HG03521 (cell line): ENCODE measurements around the gene ITGA2B.
A peak's percentile ranks its signal among the peaks of the same experiment; 100 is the strongest.
"Not testable (repeated sequence)": the region's sequence is repeated elsewhere in the genome, so short reads cannot be mapped to it uniquely, and the experiment has no call there.

ENCODE experiments used
- ATAC-seq: cut with Tn5 transposase; IDR thresholded peaks from one replicate; pipeline ENCODE4 v1.9.1; 2021; ENCODE audit warnings: mild to moderate bottlenecking, moderate library complexity; ENCODE audit not compliant: unreplicated experiment

The ITGA2B gene

DNA sequence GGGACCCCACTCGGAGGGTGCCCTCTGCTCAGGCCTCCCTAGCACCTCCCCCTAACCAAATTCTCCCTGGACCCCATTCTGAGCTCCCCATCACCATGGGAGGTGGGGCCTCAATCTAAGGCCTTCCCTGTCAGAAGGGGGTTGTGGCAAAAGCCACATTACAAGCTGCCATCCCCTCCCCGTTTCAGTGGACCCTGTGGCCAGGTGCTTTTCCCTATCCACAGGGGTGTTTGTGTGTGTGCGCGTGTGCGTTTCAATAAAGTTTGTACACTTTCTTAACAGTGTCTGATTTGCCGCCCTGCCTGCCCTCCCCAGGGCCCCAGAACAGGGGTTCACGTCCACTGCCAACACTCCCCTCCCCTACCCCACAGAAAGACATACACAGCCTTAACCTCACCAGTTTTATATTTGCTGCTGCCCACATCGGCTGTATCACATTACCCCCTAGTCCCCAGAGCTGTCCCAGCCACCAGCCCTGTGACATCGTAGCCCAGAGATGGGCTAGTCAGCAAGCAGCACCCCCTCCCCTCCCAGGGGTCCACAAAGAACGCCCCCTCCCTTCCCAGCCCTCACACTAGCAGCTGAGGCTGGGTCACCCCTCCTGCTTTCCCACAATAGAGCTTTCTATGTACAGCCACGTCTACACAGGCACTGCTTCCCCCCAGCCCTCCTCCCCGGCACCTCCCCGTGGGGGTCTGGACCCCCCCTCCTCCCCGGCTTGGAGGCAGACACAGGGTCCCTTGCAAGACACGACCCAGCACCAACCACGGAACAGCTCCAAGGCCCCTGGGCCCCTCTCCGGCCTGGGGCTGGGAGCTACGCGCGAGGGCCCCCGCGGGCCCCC, 36.4 kb downstream of the ITGA2B start:
- no peak for ATAC-seq

DNA sequence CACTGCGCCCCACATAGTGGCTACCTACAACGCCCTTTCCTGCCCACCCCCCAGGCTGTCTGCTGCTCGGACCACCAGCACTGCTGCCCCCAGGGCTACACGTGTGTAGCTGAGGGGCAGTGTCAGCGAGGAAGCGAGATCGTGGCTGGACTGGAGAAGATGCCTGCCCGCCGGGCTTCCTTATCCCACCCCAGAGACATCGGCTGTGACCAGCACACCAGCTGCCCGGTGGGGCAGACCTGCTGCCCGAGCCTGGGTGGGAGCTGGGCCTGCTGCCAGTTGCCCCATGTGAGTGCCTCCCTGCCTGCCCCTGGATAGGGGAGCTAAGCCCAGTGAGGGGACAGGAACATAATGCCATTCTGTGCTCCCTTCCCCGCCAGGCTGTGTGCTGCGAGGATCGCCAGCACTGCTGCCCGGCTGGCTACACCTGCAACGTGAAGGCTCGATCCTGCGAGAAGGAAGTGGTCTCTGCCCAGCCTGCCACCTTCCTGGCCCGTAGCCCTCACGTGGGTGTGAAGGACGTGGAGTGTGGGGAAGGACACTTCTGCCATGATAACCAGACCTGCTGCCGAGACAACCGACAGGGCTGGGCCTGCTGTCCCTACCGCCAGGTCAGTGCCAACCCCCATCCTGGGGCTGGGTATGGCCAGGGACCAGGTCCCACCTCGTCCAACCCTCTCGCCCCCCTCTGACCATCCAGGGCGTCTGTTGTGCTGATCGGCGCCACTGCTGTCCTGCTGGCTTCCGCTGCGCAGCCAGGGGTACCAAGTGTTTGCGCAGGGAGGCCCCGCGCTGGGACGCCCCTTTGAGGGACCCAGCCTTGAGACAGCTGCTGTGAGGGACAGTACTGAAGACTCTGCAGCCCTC, 37.3 kb downstream of the ITGA2B start:
- no peak for ATAC-seq

DNA sequence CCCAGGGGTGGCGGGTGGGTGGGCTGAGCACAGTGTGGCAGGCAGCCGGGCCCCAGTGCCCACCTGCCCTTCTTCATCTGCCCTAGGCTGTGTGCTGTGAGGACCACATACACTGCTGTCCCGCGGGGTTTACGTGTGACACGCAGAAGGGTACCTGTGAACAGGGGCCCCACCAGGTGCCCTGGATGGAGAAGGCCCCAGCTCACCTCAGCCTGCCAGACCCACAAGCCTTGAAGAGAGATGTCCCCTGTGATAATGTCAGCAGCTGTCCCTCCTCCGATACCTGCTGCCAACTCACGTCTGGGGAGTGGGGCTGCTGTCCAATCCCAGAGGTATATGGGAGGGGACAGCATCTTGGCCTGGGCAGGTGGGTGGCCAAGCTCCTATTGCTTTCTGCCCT, 38.0 kb downstream of the ITGA2B start:
- no peak for ATAC-seq

DNA sequence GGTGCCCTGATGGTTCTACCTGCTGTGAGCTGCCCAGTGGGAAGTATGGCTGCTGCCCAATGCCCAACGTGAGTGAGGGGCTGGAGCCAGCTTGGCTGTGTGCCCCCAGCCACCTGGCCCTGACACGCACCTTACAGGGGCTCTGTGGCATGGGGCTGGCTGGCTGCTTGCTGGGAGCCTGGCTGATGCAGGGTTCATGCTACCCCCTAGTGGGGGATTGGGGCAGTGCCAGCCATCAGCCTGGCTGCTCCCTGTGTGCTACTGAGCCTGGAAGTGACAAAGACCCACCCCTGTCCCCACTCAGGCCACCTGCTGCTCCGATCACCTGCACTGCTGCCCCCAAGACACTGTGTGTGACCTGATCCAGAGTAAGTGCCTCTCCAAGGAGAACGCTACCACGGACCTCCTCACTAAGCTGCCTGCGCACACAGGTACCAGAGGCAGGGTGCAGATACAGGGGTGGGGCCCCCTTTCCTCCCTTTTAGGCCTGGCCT, 38.7 kb downstream of the ITGA2B start:
- ATAC-seq: no peak

DNA sequence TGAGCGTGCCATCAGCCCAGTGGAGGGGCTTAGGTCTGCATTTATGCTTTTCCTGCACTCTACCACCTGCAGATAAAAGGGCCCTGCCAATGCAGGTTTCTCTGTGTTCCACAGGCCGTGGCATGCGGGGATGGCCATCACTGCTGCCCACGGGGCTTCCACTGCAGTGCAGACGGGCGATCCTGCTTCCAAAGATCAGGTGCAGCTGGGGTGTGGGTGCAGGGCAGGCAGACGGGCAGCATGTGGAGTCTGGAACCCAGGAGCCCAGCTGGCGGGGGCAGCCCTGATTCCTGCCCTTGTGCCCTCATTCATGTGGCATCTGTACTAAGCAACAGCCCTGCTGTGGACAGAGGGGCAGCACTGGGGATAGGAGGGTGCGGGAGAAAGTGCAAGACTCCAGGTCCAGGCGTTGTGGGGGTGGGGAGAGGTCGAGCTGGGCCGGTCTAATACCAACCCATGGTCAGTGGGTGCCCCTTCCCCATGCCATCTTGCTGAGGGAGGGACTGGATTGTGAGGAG, 39.8 kb downstream of the ITGA2B start:
- no peak for ATAC-seq

DNA sequence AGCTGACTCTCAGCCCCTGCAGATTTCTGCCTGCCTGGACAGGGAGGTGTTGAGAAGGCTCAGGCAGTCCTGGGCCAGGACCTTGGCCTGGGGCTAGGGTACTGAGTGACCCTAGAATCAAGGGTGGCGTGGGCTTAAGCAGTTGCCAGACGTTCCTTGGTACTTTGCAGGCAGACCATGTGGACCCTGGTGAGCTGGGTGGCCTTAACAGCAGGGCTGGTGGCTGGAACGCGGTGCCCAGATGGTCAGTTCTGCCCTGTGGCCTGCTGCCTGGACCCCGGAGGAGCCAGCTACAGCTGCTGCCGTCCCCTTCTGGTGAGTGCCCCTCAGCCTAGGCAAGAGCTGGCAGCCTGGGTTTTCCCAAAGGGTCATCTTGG, 40.5 kb downstream of the ITGA2B start:
- no peak for ATAC-seq

DNA sequence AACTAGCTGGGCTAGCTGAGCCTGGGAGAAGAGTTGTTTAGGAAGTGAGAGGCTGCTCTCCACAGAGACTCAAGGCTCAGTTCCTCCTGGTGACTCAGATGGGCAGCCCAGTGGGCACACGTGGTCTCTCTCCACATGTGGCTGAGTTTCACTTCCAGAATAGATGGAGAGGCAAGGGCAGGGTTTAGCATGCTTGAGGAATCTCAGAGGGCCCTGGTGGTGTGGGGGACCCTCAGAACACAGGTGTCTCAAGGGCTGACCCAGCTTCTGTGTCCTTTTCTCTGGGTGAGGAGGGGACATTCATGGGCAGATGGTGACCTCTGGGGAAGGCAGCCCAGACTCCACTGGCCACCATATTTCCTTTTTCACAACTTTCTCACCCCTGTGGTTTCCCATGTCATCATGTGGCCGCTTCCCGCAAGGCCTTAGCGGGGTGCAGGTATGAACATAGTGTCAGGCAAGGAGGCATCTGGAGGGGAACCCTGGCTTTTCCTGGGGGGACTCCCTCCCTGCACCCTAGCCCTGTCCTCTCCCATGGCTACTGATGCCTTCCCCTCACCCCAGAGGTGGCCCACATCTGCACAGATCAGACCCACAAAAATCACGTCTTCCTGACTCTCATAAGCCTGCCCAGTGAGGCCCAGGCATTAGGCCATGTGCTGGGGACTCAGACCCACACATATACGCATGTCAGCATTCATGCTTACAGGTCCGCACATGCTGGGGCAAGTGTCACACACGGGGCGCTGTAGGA, 41.0 kb downstream of the ITGA2B start:
- no peak for ATAC-seq

DNA sequence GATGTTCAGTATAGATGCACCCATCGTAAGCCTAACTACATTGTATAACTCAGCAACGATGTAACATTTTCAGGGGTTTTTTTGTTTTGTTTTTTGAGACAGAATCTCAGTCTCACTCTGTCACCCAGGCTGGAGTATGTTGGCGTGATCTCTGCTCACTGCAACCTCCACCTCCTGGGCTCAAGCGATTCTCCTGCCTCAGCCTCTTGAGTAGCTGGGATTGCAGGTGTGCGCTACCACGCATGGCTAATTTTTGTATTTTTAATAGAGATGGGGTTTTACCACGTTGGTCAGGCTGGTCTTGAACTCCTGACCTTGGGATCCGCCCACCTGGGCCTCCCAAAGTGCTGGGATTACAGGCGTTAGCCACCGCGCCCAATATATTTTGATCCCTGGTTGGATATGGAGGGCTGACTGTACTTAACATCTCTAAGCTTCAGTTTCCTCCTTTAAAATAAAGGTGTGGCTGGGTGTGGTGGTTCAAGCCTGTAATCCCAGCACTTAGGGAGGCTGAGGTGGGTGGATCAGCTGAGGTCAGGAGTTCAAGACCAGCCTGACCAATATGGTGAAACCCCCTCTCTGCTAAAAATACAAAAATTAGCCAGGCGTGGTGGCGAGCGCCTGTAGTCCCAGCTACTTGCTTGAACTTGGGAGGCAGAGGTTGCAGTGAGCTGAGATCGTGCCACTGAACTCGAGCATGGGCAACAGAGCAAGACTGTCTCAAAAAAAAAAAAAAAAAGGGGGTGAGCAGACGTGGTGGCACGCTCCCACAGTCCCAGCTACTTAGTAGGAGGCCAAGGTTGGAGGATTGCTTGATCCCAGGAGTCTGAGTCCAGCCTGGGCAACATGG, 42.0 kb downstream of the ITGA2B start:
- ATAC-seq: not testable (repeated sequence)

DNA sequence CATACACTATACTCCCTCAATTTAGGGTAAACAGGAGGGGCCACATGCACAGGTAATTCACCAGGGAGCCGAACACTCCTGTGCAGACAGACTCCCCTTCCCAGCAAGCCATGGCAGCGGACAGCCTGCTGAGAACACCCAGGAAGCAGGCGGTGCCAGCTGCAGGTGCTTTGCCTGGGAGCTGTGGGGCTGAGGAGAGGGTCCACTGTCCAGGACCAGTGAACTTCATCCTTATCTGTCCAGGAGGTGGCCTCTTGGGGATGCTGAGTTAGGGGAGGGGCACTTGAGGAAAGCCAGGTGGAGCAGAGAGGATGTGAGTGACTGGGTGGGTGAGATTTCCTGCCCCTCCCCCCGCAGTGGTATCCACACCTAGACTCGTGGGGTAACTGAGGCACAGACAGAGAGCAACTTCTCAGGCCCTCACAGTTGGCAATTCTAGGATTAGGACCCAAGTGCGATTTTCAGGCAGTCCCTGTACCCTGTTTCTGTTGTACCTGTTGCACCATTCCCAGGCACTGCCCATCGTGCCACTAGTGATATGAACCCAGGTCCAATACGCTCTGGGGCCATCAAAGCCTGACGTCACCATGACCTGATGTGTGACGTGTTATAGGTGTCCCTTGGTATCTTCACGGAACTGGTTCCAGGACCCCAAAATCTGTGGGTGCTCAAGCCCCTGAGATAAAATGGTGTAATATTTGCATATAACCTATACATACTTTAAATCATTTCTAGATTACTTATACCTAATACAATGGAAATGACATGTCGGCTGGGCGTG, 43.2 kb downstream of the ITGA2B start:
- ATAC-seq: no peak

DNA sequence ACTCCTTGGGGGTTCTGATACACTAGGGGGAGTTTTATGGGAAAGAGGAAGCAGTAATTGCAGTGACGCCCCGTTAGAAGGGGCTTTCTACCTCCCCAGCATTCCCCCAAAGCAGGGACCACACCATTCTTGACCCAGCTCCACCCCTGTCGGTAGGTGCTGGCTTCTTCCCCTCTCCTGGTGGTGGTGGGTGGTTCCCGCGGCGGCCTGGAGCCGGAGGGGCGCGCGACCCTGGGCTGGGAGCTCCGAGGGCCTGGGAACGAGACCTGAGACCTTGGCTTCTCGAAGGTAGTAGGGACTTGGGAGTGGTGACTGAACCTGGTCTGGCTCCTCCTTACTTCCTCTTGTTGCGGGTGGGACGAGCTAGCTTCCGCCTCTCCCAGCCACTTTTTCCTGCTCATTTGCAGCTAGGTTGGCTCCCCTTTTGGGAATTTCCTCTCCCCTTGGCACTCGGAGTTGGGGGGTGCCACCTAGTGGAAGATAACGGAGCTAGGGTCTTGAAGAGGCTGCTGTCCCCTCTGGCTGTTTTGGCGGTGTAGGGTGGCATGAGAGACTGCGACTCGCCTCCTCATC, 43.9 kb downstream of the ITGA2B start:
- ATAC-seq: peak; percentile 7

DNA sequence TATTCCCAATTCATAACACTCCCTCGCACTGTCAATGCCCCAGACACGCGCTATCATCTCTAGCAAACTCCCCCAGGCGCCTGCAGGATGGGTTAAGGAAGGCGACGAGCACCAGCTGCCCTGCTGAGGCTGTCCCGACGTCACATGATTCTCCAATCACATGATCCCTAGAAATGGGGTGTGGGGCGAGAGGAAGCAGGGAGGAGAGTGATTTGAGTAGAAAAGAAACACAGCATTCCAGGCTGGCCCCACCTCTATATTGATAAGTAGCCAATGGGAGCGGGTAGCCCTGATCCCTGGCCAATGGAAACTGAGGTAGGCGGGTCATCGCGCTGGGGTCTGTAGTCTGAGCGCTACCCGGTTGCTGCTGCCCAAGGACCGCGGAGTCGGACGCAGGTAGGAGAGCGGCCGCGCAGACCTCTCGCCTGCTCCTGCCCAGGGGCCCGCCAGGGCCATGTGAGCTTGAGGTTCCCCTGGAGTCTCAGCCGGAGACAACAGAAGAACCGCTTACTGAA, 44.5 kb downstream of the ITGA2B start, which contains the start of gene GRN:
Gene GRN, plus strand, starts transcription at position 364 of the 515 bp plus-strand sequence. CDS start 3,863 bp downstream, outside the sequence.
- peak; percentile 66 for ATAC-seq

DNA sequence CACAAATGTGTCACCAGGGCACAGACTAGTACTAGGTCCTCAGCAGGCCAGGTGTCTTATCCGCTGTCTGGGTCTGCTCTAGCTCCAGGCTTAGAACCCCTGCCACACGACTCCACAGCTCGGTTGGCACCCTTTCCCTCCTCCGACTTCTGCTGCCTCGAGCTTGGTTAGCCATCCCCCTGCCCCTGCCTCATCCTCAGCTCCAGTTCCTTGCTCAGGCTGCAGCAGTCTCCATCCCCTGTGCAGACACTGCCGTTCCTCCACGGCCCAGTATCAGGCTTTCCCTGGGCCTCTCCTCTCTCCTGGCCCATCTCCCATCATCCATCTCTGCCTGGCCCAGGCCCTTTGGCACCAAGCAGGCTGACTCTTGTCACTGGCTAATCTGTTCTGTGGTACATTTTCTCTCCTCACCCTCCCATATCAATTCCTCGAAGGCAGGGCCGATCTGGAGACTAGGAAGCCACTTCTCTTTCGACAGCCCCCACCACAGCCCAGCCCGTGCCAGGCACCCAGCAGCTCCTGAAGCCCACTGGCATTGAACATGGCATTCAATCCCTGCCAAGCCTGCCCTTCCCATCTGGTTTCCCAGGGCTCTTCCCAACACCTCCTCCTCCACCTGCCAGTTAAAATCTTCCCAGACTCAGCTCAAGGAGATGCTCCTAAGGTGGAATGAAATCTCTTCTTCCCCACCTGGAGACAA, 45.8 kb downstream of the ITGA2B start:
- no peak for ATAC-seq

DNA sequence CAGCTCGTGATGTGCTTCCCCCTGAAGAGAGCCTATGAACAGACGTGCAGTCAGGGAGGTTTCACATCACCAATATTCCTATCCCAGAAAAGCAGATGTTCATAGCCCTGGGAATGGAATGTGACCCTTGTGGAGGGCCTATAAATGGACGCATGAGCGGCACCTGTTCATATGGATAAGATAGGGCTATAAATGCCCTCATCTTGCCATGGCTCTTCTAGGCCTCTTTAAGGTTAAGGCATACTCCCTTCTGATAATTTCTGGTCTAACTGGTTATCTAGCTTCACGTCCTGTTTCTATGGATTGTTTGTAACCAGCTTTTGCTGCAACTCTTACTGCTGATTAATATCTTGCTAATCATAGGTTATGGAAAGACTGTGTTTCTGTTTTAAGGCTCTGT, 48.9 kb downstream of the ITGA2B start:
- ATAC-seq: not testable (repeated sequence)

DNA sequence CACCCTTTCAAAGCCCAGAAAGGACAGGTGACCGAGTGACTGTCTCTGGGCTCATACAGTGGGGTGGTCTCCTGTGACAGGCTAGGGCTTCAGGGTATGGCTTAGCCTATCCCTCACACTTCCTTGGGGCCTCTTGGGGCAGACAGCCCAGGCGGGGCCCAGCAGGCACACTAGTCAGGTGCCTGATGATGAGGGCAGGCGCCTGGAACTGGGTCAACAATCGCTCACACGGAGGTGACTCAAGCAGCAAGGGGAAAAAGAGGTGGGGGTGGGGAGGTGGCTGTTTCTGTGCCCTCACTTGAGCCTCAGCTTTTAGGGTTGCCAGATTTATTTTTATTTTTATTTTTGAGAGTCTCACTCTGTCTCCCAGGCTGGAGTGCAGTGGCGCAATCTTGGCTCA, 50.7 kb downstream of the ITGA2B start:
- ATAC-seq: no peak

DNA sequence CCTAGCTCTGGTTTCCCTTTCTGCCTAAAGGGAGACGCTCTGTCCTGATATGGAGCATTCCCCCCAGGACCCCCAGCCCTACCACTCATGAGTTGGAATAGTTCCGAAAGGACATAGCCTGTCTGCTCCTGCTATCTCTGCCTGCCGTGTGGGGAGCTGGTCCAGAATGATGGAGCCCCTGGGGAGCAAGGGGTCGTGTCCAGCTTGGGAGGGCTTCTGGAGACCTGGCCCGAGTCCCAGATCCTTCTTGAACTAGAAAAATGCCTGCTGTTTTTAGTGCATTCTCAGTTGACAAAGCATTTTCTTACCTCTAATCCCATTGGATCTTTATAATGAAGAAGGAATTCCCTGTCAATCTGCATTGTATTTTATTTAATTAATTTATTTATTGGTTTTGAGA, 53.5 kb downstream of the ITGA2B start:
- no peak for ATAC-seq

DNA sequence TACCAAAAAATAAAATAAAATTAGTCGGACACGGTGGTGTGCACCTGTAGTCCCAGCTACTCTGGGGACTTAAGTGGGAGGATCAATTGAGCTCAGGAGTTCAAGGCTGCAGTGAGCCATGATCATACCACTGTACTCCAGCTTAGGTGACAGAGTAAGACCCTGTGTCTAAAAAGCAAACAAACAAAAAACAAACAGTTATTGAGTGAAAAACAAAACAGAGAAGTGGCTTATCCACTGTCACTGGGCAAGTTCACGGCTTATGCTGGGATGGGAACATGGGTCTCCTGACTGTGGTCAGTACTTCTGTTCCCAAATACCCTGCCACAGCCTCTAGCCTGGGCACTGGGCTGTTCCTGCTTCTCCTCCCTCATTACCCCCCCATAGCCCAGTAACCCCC, 53.9 kb downstream of the ITGA2B start:
- no peak for ATAC-seq

DNA sequence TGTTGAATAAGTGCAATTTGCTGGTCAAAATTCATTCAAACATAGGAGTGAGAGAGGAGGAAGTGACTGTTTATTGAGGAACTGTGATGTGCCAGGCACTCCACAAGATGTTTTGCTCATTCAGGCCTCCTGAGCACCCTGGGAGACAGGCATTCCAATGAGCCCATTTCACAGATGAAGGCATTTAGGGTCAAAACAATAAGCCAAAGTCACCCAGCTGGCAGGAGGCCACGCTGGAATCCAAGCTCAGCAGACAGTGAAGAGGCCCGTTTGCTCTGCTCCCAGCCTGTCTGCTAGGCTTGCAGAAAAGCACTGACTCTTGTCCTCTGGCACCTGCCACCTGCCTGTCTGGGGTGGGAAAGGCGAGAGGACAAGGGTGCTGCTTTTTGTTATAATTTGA, 54.7 kb downstream of the ITGA2B start:
- ATAC-seq: no peak

DNA sequence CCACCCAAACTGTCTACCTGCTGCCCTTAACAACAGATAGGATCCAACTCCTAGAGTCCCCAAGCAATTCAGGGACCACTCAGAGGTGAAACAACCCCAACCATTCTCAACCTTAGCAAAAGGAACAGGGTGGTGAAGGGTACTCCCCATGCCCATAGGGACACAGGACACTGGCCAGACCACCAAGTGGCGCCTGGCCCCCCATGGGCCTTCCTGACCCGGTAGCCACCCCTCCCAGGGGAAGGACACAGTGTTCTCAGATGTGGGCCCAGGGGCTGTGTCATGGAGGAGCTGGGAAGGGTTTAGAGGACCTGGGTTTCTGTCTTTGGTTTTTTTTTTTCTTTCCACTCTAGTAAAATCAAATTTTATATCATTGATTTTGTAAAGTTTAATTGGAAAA, 55.1 kb downstream of the ITGA2B start:
- ATAC-seq: no peak
